ENCODE data around the gene ATP9B.

ATP9B gene

DNA sequence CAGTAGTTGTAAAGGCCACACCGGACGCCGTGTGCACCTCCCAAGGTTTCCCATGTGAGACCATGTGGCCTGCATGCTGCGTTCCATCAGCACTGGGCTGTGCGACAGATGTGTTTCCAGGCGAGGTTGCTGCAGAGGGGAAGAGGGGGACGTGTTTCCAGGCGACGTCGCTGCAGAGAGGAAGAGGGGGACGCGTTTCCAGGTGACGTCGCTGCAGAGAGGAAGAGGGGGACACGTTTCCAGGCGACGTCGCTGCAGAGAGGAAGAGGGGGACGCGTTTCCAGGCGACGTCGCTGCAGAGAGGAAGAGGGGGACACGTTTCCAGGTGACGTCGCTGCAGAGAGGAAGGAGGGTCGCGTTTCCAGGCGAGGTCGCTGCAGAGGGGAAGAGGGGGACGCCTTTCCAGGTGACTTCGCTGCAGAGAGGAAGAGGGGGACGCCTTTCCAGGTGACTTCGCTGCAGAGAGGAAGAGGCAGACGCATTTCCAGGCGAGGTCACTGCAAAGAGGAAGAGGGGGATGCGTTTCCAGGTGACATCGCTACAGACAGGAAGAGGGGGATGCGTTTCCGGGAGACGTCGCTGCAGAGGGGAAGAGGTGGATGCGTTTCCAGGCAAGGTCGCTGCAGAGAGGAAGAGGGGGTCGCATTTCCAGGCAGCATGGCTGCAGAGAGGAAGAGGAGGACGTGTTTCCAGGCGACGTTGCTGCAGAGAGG is 351.0 kb downstream of the ATP9B start:
- peak; percentile 81 for DNase-seq

DNA sequence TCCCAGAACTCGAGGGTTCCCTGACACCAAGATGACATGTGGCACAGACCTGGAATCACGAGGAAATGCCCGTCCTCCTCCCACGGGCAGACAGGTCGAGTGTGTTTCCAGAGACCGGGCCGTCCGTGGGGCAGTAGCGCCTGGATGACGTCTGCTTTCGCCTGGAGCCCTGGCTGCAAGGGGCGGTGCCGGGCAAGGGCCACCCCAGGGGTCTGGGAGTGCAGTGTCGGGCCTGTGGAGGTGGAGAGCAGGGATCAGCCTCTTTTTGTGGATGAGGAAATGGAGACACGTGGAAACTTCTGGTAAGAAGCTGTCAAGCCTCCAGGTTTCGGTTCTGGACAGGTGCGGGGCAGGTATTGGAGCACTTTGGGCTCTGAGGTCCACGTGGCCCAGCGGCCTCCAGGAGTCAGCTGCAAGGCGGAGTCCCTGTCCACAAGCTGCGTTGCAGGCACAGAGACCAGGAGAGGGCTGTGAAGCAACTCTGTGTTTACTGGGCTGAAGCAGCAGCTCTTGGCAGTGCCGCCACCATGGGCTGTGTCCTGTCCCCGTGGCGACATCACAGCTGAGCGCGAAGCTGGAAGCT is 352.2 kb downstream of the ATP9B start:
- DNase-seq, result no peak

DNA sequence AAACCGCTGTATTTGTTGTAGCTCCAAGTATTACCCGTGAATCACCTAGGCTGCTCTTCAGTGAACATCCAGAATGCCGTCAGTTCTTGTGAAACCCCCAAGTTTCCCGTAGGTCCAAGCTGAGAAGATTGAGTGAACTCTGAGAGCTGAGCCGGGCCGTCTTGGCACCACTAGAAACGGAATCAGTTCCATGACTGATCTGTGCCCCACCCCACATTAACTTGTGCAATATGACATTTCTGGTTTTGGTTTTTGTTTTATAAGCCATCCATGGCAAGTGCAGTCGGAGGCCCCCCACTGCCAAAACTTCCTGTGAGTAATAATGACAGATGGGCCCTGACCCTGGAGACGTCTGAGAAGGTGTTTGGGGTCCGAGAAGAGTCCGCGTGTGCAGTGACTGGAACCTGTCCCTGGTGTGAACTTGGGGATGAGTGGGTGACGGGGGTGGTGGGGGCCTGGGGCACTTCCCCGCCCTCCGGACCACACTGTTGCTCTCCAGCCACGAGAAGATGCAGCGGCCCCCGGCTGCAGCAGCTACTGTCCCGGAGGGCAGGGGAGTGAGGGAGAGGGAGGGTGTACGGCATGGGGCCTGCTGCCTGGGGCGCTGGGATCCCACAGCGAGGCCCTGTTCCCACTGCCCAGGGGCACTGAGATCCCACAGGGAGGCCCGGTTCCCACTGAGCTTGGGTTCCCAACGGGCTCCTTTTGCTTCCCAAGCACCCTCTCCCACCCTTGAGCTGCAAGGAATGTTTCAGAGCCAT is 353.0 kb downstream of the ATP9B start:
- DNase-seq, result no peak

DNA sequence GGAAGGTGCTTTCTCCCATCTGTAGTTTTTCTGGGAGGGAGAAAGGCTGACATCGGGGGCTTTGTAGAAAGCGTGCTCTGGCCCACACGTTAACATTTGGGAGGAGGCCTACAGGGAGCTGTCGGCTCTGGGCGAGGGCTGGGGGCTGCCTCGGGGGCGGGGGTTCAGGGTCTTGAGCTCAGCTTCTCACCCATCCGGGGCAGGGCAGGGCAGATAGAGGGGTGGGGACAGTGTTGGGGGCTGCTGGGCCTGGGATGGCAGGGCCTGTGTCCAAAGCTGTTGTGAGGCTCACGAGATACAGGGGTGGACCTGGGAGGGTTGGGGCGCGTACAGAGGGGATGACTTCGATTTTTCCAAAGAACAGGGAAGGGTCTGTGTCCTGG is 353.6 kb downstream of the ATP9B start:
- DNase-seq, result no peak

DNA sequence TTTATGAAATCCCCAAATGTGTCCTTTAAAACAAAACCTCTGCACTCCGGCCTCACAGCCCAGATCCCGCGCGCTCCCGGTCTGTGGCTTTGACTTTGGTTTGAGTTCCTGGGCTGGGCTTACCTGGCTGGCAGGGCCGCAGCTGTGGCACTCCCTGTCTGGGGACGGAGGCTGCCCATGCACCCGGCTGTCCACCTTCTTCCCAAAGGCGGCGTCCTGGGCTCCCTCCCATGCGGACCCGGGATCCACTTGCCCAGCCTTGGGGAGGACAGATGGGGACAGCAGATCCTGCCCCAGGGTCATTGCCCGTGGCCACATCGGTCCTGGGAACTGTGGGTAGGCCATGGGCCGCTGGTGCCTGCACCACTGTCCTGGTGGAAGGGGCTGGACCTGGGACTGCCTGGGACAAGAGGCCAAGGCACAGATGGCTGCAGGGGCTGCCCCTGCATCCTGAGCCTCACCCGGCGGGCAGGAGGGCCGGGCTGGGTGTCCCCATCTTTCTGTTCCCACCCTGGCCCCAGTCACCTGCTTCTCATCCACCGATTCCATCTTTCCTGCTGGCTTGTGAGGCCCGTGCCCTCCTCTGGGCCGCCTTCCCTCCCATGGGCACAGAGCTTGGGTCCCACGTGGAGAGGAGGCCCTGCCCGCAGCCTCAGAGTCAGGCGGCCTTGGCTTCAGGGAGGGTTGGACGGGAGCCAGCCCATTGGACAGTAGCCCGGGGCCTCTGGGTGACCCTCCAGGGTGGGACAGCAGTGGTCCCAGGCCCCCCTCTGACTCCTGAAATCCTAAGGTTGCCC is 354.2 kb downstream of the ATP9B start:
- no peak for DNase-seq

DNA sequence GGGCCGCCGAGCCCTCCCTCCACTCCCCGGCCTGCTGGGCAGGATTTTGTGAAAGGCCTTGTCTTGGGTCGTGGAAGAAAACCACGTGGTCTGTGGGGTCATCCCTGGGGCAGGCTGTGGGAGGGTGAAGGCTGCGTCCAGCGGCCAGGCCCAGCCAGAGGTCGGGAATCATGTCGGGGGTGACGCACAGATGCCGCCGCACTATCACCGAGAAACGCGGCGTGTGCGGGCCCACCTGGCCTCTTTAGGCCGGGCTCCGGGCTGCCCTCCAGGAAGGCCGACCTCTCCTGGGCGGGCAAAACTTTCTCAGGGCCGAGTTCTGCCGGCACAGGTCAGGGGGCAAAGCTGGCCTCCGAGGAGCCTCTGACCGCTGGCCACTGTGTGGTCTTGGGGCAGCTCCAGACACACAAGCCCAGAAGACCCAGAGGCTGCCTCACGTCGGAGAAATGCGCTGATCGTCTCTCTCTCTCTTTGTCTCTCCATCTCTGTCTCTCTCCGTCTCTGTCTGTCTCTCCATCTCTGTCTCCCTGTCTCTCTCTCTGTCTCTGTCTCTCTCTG is 354.9 kb downstream of the ATP9B start:
- DNase-seq, result no peak

DNA sequence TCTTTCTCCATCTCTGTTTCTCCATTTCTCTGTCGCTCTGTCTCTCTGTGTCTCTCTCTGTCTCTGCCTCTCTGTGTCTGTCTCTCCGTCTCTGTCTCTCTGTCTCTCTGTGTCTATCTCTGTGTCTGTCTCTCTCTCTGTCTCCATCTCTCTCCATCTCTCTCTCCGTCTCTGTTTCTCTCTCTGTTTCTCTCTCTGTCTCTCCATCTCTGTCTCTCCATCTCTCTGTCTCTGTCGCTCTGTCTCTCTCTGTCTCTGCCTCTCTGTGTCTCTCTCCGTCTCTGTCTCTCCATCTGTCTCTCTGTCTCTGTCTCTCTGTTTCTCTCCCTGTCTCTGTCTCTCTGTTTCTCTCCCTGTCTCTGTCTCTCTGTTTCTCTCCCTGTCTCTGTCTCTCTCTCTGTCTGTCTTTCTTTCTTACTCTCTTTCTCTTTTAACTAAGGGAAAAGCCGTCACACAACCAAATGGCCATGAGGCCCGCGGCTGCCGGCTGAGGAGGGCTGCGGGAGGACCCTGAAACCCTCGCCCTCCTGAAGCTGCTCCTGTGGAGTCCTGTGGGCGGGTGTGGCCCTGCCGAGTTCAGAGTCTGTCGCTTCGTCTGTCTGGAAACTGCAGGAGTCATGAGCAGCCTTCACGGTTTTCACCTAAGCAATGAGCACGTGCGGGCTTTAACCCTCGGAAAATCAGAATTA is 355.8 kb downstream of the ATP9B start:
- DNase-seq, result no peak

DNA sequence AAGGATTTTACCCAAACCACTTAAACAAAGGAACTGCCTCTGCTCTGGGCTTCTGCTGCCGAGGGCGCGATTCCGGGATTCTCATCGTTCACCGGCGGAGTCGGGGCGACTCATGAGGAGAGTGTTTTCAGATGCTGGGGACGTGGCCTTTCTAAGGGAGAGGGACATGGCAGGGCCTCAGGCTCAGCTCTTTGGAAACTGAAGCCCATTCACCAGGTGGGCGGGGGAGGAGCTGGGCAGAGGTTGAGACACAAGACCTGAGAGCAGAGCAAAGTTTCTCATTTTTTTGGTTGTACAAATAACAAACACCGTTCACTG is 356.3 kb downstream of the ATP9B start:
- DNase-seq, result no peak

DNA sequence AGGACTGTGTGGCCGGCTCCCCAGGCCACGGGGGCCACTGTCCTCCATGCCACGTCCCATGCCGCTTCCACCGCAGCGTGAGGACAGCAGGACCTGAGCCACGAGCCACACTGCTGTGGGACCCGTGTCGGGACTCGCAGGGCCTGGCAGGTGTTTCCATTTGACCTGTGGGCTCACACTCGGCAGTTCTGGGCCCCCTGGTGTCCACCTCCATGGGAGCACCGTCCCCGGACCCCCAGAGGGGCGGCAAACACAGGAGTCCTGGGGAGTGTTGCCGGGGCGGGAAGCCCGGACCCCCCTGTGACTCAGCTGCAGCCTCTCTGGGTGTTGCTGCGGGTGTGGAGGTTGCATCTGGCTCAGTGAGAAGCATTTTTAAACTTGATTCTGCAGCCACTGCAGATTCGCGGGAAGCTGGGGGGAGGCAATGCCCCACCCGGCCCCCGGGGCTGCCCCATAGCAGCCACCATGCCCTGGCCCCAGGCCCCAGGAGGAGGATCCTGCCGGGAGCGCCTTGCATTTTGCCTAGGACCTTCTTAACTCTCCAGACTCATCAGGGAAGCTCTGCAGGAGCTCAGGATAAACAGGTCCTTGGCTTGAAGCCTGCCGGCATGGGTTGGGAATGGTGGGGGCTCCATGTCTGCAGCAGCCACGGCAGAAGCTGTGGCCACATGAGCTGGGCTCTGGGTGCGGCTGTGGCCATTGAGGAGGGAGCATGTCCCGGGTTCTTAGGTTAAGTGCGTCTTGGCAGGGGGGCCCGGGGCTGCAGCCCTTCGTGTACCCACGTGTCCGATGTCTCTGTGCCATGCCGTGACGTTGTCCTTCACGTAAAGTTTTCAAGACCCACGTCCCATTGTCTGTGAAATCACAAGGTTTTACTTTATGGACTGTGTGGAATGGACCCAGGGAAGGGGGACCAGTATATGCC is 357.4 kb downstream of the ATP9B start:
- DNase-seq, result peak; percentile 31

DNA sequence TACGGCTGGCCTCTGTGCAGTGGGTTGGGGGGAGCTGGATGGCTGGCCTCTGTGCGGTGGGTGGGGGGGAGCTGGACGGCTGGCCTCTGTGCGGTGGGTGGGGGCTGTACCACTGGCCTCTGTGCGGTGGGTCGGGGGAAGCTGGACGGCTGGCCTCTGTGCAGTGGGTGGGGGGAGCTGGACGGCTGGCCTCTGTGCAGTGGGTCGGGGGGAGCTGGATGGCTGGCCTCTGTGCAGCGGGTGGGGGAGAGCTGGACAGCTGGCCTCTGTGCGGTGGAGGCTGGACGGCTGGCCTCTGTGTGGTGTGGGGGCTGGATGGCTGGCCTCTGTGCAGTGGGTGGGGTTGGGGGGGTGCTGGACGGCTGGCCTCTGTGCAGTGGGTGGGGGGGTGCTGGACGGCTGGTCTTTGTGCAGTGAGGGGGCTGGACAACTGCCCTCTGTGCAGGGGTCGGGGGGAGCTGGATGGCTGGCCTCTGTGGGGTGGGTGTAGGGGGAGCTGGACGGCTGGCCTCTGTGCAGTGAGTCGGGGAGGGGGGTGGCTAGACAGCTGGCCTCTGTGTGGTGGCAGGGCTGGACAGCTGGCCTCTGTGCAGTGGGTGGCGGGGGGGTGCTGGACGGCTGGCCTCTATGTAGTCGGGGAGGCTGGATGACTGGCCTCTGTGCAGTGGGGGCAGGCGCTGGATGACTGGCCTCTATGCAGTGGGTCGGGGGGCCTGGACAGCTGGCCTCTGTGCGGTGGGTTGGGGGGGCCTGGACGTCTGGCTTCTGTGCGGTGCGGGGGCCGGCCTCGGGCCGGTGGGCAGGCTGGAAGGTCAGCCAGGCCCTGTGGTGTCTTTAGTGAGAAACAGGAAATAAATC is 358.4 kb downstream of the ATP9B start:
- DNase-seq, result no peak
